ENCODE data around the gene GABBR2. TPM values are rescaled to one million over a fixed set of nuclear protein-coding genes. Genes with fewer than 3 reads are reported as not detected.

Gene GABBR2
- total and polyA plus RNA-seq, 2 donors (not counting 1 experiment from before 2014, with no cell fraction given): 0.03 TPM; not detected in 1

DNA sequence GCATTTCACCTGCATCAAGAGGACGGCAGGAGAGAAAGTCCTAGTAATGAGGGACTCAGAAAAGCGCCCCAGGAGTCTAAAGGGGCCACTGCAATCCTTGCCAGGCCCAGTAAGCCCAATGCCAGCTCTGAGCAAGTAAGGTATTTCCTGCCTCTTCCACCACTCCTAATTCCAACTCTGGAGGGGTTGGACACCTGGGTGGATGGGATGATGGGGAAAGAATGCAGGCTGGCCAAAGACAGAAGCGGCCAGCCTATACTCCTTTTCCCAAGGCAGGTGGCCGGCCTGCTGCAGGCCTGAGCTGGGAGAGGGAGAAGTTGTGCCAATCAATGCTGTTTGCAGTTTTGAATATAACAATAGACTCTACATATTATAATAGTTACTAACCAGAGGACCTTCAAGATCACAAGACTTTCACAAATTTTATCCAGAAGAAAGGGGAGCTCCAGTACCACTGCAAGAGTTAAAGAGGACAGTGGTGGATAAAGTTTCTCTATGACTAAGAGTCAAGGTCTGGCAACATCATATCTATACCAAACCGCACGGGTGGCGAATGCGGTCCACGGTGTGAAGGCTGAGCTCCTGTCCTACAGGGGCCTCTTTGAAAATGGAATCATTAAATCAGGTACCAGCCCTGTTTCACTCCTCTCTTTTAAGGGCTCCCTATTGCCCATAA is 338.3 kb downstream of the GABBR2 start:
- Mint-ChIP-seq H3K4me1 (peaks cover 10% of the 10 kb centered on the region), H3K4me3 (no peak overlapping the region), H3K27ac (no peak overlapping the region), H3K27me3 (peaks cover 3% of the 10 kb centered on the region), H3K9me3 (ENCODE audit: insufficient read depth) (no peaks in the 10 kb centered on the region)
- Histone ChIP-seq H3K4me1 (ENCODE audit: control insufficient read depth in 2 of 2, insufficient read depth in 2 of 2, low read length in 2 of 2) (peaks cover 9 to 10% of the 10 kb centered on the region in 2 donors), H3K4me3 (ENCODE audit: control extremely low read depth in 1 of 5, extremely low read depth in 1 of 5, insufficient read depth in 1 of 5, low read depth in 2 of 5, low read length in 4 of 5) (no peak overlapping the region), H3K79me2 (ENCODE audit: control insufficient read depth, insufficient read depth, low read length) (no peaks in the 10 kb centered on the region), H4K20me1 (ENCODE audit: control insufficient read depth, insufficient read depth, low read length, poor library complexity, severe bottlenecking) (no peaks in the 10 kb centered on the region), H3K36me3 (replicated peaks in 1 of 2; ENCODE audit: control extremely low read depth in 1 of 2, control insufficient read depth in 1 of 2, extremely low read depth in 1 of 2, insufficient read depth in 2 of 2, low read length in 1 of 2) (no peaks in the 10 kb centered on the region), H3K27ac (ENCODE audit: low read length in 2 of 2) (no peak overlapping the region), H3K27me3 (replicated peaks in 1 of 4; ENCODE audit: control extremely low read depth in 1 of 4, control insufficient read depth in 3 of 4, insufficient read depth in 4 of 4, low read length in 3 of 4) (peaks cover 0 to 7% (median 0%) of the 10 kb centered on the region in 4 experiments), H3K9me3 (ENCODE audit: control extremely low read depth in 1 of 3, control insufficient read depth in 2 of 3, insufficient read depth in 1 of 3, low read length in 2 of 3) (peaks cover under 1 to 12% (median 3%) of the 10 kb centered on the region in 3 donors), H2AFZ (ENCODE audit: insufficient read depth, low read depth, low read length, poor library complexity, severe bottlenecking) (no peak overlapping the region), H3K4me2 (replicated peaks; ENCODE audit: low read depth, low read length, poor library complexity, severe bottlenecking) (no peak overlapping the region), H3K9ac (ENCODE audit: low read length) (no peak overlapping the region)
- CTCF ChIA-PET: no interaction called here
- 80% methylated on average over 6 of the region's 9 CpGs for WGBS (ENCODE audit: insufficient coverage)
- no peak for ATAC-seq (ENCODE audit: low read depth)
- no peak for DNase-seq
- intact Hi-C loops (cut with micrococcal nuclease): no loop called here
- TF ChIP-seq EZH2 (IDR thresholded peaks at IDR 0.05; ENCODE audit: borderline replicate concordance, insufficient read depth, low read depth, low read length, poor library complexity, severe bottlenecking): no peak
- TF ChIP-seq, protein P1, sequence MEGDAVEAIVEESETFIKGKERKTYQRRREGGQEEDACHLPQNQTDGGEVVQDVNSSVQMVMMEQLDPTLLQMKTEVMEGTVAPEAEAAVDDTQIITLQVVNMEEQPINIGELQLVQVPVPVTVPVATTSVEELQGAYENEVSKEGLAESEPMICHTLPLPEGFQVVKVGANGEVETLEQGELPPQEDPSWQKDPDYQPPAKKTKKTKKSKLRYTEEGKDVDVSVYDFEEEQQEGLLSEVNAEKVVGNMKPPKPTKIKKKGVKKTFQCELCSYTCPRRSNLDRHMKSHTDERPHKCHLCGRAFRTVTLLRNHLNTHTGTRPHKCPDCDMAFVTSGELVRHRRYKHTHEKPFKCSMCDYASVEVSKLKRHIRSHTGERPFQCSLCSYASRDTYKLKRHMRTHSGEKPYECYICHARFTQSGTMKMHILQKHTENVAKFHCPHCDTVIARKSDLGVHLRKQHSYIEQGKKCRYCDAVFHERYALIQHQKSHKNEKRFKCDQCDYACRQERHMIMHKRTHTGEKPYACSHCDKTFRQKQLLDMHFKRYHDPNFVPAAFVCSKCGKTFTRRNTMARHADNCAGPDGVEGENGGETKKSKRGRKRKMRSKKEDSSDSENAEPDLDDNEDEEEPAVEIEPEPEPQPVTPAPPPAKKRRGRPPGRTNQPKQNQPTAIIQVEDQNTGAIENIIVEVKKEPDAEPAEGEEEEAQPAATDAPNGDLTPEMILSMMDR (IDR thresholded peaks at IDR 0.05): no peak
- POLR2A ChIA-PET: no interaction called here

DNA sequence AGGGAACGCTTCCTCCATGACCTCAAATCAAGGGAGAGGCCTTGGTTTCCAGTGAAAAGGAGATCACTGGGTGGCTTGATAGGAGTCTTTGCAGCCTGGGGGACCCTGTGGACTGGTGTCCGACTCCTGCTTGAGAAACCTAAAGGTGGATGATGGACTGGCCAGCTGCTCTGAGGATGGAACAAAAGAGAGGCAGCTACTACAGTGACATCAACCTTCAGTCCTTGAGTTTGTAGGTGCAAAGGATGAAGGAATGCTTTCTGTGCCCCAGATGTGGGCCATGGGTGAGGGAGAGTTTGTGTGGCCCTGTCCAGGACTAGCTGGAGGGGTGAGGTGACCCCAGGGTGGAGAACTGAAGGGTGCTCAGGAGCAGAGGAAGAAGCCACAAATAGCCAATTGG is 338.8 kb downstream of the GABBR2 start:
- intact Hi-C loops (cut with micrococcal nuclease): no loop called here
- H3K27me3 ChIP-seq (replicated peaks in 1 of 4; ENCODE audit: control extremely low read depth in 1 of 4, control insufficient read depth in 3 of 4, insufficient read depth in 4 of 4, low read length in 3 of 4): peaks cover 0 to 7% (median 0%) of the 10 kb centered on the region in 4 experiments
- H3K4me3 ChIP-seq (ENCODE audit: control extremely low read depth in 1 of 5, extremely low read depth in 1 of 5, insufficient read depth in 1 of 5, low read depth in 2 of 5, low read length in 4 of 5): no peak overlapping the region
- H3K79me2 ChIP-seq (ENCODE audit: control insufficient read depth, insufficient read depth, low read length): no peaks in the 10 kb centered on the region
- H4K20me1 ChIP-seq (ENCODE audit: control insufficient read depth, insufficient read depth, low read length, poor library complexity, severe bottlenecking): no peaks in the 10 kb centered on the region
- H2AFZ ChIP-seq (ENCODE audit: insufficient read depth, low read depth, low read length, poor library complexity, severe bottlenecking): no peak overlapping the region
- no peak overlapping the region for H3K4me2 ChIP-seq (replicated peaks; ENCODE audit: low read depth, low read length, poor library complexity, severe bottlenecking)
- Mint-ChIP-seq H3K4me3 (no peak overlapping the region), H3K9me3 (ENCODE audit: insufficient read depth) (no peaks in the 10 kb centered on the region), H3K27ac (no peak overlapping the region), H3K27me3 (peaks cover 3% of the 10 kb centered on the region), H3K4me1 (peaks cover 5% of the 10 kb centered on the region)
- H3K27ac ChIP-seq (ENCODE audit: low read length in 2 of 2): no peak overlapping the region
- H3K9me3 ChIP-seq (ENCODE audit: control extremely low read depth in 1 of 3, control insufficient read depth in 2 of 3, insufficient read depth in 1 of 3, low read length in 2 of 3): peaks cover 3 to 18% (median 4%) of the 10 kb centered on the region in 3 donors
- TF ChIP-seq, protein P1 (IDR thresholded peaks at IDR 0.05): no peak
- no peak for TF ChIP-seq EZH2 (IDR thresholded peaks at IDR 0.05; ENCODE audit: borderline replicate concordance, insufficient read depth, low read depth, low read length, poor library complexity, severe bottlenecking)
- no peaks in the 10 kb centered on the region for H3K36me3 ChIP-seq (replicated peaks in 1 of 2; ENCODE audit: control extremely low read depth in 1 of 2, control insufficient read depth in 1 of 2, extremely low read depth in 1 of 2, insufficient read depth in 2 of 2, low read length in 1 of 2)
- POLR2A ChIA-PET: no interaction called here
- ATAC-seq (ENCODE audit: low read depth) (no peak), DNase-seq (no peak)
- WGBS (ENCODE audit: insufficient coverage): 95% methylated on average over 2 of the region's 2 CpGs
- CTCF ChIA-PET: no interaction called here
- peaks cover 3 to 5% of the 10 kb centered on the region in 2 donors for H3K4me1 ChIP-seq (ENCODE audit: control insufficient read depth in 2 of 2, insufficient read depth in 2 of 2, low read length in 2 of 2)
- H3K9ac ChIP-seq (ENCODE audit: low read length): no peak overlapping the region

Data from B cell (primary cell).